ENCODE results near the gene ACY1. TPM values are rescaled to one million over a fixed set of nuclear protein-coding genes. Genes with fewer than 3 reads are reported as not detected.

ACY1 gene
- polyA plus RNA-seq, 2 of the 4 experiments (the other 2 are of a cell fraction), result 20.7 to 21.1 TPM

GRCh38 chr3:52029053-52029452 lies 45.7 kb downstream of the ACY1 start:
- Histone ChIP-seq H3K27ac (no peak overlapping the region), H3K4me2 (no peak overlapping the region), H3K4me1 (no peaks in the 10 kb centered on the region), H3K9me3 (no peaks in the 10 kb centered on the region), H3K4me3 (no peak overlapping the region)
- POLR2A ChIA-PET, result no interaction called here
- TF ChIP-seq RCOR1 (IDR thresholded peaks at IDR 0.05; ENCODE audit: low read depth, low read length), result no peak
- no peak for TF ChIP-seq BCL3 (IDR thresholded peaks at IDR 0.05)
- no peak for TF ChIP-seq HOXB13 (CRISPR knock-in tag; IDR thresholded peaks at IDR 0.05; ENCODE audit: low read depth)
- TF ChIP-seq POLR2A (IDR thresholded peaks at IDR 0.05; ENCODE audit: low read length), result no peak
- no peak for TF ChIP-seq SMC3 (IDR thresholded peaks at IDR 0.05)
- no peak for TF ChIP-seq CBX2 (IDR thresholded peaks at IDR 0.05; ENCODE audit: borderline replicate concordance, low read depth)
- no peak for TF ChIP-seq EP300 (IDR thresholded peaks at IDR 0.05)
- TF ChIP-seq PHF8 (IDR thresholded peaks at IDR 0.05; ENCODE audit: borderline replicate concordance, low read depth), result no peak
- TF ChIP-seq REST (IDR thresholded peaks at IDR 0.05), result no peak
- TF ChIP-seq USF2 (IDR thresholded peaks at IDR 0.05), result no peak
- TF ChIP-seq MAZ (IDR thresholded peaks at IDR 0.05; ENCODE audit: borderline replicate concordance, low read depth, low read length), result no peak
- no peak for TF ChIP-seq HOXA7 (CRISPR knock-in tag; IDR thresholded peaks at IDR 0.05)
- no peak for TF ChIP-seq RAD21 (conservative IDR thresholded peaks at IDR 0.05 in 1 of 2, IDR thresholded peaks at IDR 0.05 in 1 of 2)
- no peak for TF ChIP-seq PBX3 (IDR thresholded peaks at IDR 0.05)
- no peak for TF ChIP-seq ZNF302 (CRISPR knock-in tag; IDR thresholded peaks at IDR 0.05)
- no peak for TF ChIP-seq FOSB (CRISPR knock-in tag; IDR thresholded peaks at IDR 0.05)
- no peak for ATAC-seq
- FAIRE-seq, result no peak
- 100% methylated on average over 1 of the region's 9 CpGs for WGBS (ENCODE audit: missing lambda C conversion rate)
- no peak for DNase-seq (ENCODE audit: low read depth in 1 of 2, low spot score in 1 of 2)
- CTCF ChIA-PET, result interaction anchor here (0.7 to 0.8 kb wide), 3 partner anchors 25 to 94 kb away, joined by 3 read pairs; no protein-coding TSS in a partner anchor

- ChIA-PET CTCF (interaction anchor here (1.6 kb wide), 1 partner anchor 28 kb away, joined by 5 read pairs; no protein-coding TSS in a partner anchor), POLR2A (no interaction called here)
- DNase-seq (ENCODE audit: low read depth in 1 of 2, low spot score in 1 of 2), result no peak
- Histone ChIP-seq H3K4me1 (no peaks in the 10 kb centered on the region), H3K9me3 (no peaks in the 10 kb centered on the region), H3K4me2 (no peak overlapping the region), H3K4me3 (no peak overlapping the region), H3K27ac (no peak overlapping the region)
- ATAC-seq, result no peak
- FAIRE-seq, result no peak
- 50% methylated on average over 5 of the region's 10 CpGs for WGBS (ENCODE audit: missing lambda C conversion rate)
- TF ChIP-seq FOSL2 (IDR thresholded peaks at IDR 0.05) (no peak), FOSL2 (CRISPR knock-in tag; IDR thresholded peaks at IDR 0.05) (no peak), PHF8 (IDR thresholded peaks at IDR 0.05; ENCODE audit: borderline replicate concordance, low read depth) (no peak), RNF2 (IDR thresholded peaks at IDR 0.05; ENCODE audit: borderline replicate concordance, low read depth) (no peak), FOXS1 (CRISPR knock-in tag; IDR thresholded peaks at IDR 0.05) (no peak), JUN (IDR thresholded peaks at IDR 0.05) (no peak), EP300 (IDR thresholded peaks at IDR 0.05) (no peak), ELK1 (IDR thresholded peaks at IDR 0.05; ENCODE audit: low read depth, low read length) (no peak), MAX (IDR thresholded peaks at IDR 0.05) (no peak), BHLHE40 (IDR thresholded peaks at IDR 0.05; ENCODE audit: low read depth, low read length) (no peak), CBX2 (IDR thresholded peaks at IDR 0.05; ENCODE audit: borderline replicate concordance, low read depth) (no peak), HMGXB4 (CRISPR knock-in tag; IDR thresholded peaks at IDR 0.05; ENCODE audit: borderline replicate concordance) (no peak), TFCP2L1 (CRISPR knock-in tag; IDR thresholded peaks at IDR 0.05) (no peak), MYC (IDR thresholded peaks at IDR 0.05; ENCODE audit: borderline replicate concordance, low read length) (no peak), KDM1A (IDR thresholded peaks at IDR 0.05; ENCODE audit: low read depth) (no peak)
Measured at GRCh38 chr3:52029535-52029934, 46.2 kb downstream of the ACY1 start.

Data from A549 (cell line).